ENCODE results near the gene RNF144A.

- no peak for TF ChIP-seq CTCF (conservative IDR thresholded peaks at IDR 0.05 in 1 of 2, IDR thresholded peaks at IDR 0.05 in 1 of 2; ENCODE audit: extremely low read depth in 1 of 2, insufficient read depth in 1 of 2, low read depth in 1 of 2, low read length in 2 of 2)
- no peak for TF ChIP-seq EZH2 (IDR thresholded peaks at IDR 0.05; ENCODE audit: borderline replicate concordance, low read length)
Measured at GRCh38 chr2:7023542-7023941, 106.3 kb downstream of the RNF144A start.

All from mammary epithelial cell (primary cell).